22Rv1 (cell line): Measurements from ENCODE around the gene NPIPA8.
"Not testable (repeated sequence)": the region's sequence is repeated elsewhere in the genome, so short reads cannot be mapped to it uniquely, and the experiment has no call there.

Experiments
- H3K27ac ChIP-seq: fragments of 450-650 bp; 2 replicates; pipeline ENCODE4 v1.5.1; 2017

The NPIPA8 gene

DNA sequence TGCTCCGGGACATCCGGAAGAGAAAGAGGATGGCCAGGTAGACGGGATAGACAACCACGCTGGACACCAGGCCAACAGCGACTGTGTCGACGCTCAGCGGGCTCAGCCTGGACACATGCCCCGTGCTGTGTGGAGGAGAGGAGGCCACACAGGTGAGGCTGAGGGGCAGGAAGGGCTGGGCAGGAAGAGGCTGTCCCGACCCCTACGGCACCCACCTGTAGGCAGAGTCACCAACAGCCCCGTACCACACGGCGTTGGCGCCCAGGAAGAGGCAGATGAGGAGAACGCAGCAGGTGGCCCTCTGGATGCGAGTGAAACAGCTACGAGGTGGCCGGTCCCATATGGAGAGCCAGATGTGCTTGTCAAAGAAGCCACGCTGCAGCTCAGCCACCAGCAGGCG lies at the start of gene NPIPA8:
Gene NPIPA8 (minus strand): TSS at position 101 of the 400 bp plus-strand sequence. CDS start 4,074 bp downstream, outside the sequence.
- not testable (repeated sequence) for H3K27ac ChIP-seq

DNA sequence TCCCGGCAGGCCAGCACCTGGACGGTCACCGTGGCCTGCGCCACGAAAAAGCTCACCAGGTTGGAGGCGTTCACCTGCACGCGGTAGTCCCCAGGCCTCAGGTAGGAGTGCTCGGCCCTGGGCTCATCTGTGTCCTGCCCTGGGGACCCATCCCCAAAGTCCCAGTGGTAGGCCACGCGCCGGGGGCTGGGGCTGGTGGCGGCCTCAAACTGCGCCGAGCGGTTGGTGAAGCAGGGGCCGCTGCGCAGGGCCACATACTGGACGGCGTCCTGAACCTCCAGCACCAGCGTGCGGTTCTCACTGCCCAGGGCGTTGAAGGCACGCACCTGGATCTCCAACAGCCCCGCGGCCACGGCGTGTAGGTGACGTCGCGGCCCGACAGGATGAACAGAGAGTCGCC lies 48.7 kb upstream of the NPIPA8 start:
- H3K27ac ChIP-seq = not testable (repeated sequence)

DNA sequence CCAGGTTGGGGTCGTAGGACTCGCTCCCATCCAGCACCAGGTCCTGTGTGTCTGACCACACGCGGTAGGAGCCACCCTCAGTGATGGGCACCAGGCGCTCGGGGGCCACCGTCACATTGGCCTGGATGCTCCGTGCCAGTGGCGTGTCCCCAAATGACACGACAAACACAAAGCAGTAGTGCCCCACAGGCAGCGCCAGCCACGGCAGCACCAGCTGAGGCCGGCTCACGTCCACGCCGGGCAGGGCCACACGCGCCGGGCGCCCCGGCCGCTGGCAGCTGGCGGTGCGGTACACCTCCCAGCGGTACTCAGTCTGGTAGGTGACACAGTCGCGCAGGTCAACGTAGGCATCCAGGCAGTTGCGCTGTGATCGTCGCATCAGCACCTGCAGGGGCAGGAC lies 48.3 kb upstream of the NPIPA8 start:
- H3K27ac ChIP-seq = not testable (repeated sequence)

DNA sequence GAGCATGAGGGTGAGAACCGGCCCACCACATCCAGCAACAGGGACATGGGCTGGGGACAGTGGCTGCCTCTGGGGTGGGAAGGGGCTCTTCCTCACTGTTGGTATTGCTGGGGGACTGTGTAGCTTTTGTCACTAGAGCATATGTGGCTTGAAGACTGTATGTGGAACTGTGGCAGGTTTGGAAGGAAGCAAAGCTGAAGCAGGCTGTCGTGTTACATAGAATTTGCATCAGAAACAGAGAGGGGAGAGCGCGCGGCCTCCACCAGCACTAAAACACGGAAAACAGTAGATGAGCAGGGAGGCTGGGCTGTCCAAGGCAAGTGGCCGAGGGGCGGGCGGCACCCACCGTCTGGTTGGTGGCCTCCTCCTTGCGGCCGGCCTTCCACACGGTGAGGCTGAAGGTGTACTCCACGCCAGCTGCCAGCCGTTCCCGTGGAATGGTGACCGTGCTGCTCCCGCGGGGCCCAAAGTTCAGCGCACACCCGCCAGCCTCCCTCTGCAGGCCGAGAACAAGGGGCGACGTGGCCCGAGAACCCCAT lies 47.6 kb upstream of the NPIPA8 start:
- H3K27ac ChIP-seq = not testable (repeated sequence)

DNA sequence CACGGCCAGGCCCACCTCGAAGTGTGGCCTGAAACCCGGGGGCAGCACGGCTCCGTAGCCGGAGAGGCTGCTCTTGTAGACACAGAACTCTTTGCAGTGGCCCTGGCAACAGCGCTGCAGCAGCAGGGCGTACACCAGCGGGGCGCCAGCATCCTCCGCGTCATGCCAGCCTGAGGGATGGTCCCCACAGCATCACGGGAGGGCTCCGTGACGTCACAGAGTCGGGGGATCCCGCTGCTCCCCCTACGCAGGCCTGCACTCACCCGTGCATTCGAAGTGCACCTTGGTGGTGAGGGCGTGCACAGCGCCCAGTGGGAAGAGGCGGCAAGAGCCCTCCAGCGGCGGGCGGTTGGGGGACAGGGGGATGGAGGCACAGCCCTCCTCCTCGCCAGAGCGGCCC lies 46.2 kb upstream of the NPIPA8 start:
- H3K27ac ChIP-seq = not testable (repeated sequence)

DNA sequence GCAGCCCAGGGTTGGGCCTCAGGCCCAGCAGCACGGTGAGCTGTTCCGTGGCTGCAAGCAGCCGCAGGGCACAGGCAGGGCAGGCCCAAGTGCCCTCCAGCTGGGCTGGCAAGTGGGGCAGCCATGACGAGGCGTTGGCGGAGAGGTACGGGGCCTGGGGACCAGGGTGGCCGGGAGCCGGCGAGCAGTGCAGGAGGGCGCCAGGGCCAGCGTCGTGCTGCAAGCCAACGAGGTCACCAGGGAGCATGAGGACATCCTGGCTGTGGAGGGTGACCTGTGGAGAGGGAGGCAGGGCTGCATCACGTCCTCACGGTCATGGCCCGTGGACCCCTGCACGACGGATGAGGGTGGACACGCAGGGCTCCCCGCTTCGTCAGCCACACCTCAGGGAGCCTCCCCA lies 11.2 kb upstream of the NPIPA8 start:
- H3K27ac ChIP-seq = not testable (repeated sequence)

DNA sequence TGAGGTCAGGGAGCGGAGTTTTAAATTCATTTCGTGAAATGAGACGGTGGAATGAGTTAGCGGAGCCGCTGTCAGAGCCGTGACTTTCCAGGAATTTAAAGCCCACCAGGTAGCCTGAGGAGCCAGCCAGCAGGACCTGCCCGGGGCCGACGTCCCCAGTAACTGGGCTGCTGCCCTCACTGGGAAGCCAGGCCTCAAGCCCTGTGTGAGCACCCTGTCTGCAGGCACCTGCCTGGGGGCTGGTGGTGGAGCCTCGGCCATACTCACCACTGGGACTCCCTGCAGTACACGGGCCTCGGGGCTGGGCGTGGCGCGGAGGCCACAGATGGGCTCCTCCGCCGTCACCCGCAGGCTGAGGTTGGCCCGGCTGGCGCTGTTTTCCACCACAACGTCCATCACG lies 10.5 kb upstream of the NPIPA8 start:
- H3K27ac ChIP-seq = not testable (repeated sequence)

DNA sequence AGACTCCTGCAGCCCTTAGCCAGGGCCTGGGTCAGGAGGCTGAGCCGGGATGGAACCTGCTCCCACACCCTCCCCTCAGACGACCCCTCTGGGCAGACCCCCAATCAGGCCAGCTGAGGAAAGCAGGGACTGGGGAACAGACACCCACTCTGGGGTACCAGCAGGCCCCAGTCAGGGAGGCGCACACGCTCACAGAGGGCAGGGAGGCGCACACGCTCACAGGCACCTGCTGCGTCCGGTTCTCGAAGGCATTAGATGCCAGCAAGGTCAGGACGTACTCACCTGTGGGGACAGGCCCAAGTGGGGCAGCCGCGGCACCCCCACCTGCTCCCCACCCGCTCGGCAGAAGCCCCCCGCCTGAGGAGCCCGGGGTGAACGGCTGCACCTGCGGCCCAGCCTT lies 8.1 kb upstream of the NPIPA8 start:
- not testable (repeated sequence) for H3K27ac ChIP-seq

DNA sequence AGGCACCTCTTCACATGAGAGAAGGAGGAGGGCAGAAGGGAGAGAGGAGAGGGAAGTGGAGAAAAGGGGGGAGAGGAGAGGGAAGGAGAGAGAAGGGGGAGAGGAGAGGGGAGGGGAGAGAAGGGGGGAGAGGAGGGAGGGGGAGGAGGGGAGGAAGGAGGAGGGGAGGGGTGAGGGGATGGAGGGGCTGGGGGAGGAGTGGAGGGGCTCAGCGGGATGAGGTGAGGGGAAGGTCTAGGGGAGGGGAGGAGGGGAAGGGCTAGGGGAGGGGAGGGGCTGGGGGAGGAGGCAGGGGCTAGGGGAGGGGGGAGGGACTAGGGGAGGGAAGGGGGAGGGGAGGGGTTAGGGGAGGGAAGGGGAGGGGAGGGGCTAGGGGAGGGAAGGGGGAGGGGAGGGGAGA lies 5.5 kb upstream of the NPIPA8 start:
- H3K27ac ChIP-seq = not testable (repeated sequence)

DNA sequence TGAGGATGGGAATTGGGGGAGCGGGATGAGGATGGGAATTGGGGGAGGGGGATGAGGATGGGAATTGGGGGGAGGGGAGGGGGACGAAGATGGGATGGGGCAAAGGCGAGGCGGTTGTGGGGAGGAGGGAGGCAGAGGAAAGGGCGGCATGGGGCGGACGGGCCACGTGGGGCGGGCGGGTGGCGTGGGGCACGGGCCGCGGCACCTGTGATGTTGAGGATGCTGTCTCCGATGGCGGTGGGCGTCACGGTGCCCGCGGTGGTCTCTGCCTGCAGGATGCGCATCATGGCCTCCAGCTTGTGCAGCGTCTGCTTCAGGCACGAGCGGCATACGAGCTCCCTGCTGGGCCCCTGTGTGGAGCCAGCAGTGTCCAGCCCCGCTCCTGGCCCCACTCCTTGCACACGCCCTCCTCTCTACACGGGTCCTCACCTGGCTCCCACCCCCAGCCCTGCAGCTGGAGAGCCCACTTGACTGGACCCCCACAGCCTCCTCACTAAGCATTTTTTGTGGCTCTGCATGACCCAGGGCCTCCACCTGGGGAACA lies 5.0 kb upstream of the NPIPA8 start:
- H3K27ac ChIP-seq = not testable (repeated sequence)

DNA sequence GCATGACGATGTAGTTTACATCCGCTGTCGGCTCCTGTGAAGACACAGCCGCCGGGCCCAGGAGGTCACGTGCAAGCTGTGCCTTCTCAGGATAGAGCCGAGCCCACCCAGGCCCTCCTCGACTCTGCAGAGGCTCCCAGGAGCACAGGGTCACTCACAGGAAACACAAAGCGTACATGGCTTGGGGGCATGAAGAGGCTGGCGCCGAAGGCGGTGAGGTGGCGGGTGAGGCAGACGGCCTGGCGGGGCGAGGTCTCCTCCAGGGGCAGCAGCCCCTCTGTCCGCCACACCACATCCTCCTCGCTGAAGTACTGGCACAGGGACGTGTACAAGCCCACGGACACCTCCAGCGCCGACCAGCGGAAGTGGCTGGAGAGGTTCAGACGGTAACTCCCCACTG lies 2.7 kb upstream of the NPIPA8 start:
- not testable (repeated sequence) for H3K27ac ChIP-seq

DNA sequence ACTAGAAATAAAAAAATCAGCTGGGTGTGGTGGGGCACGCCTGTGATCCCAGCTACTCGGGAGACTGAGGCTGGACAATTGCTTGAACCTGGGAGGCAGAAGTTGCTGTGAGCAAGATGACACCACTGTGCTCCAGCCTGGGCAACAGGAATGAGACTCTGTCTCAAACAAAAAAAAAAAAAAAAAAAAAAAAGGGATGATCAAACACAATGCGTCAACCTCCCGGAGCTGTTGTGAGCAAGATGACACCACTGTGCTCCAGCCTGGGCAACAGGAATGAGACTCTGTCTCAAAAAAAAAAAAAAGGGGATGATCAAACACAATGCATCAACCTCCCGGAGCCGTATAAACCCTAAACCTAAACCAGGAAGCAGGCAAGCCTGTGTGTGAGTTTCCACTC lies 24.7 kb downstream of the NPIPA8 start:
- not testable (repeated sequence) for H3K27ac ChIP-seq

DNA sequence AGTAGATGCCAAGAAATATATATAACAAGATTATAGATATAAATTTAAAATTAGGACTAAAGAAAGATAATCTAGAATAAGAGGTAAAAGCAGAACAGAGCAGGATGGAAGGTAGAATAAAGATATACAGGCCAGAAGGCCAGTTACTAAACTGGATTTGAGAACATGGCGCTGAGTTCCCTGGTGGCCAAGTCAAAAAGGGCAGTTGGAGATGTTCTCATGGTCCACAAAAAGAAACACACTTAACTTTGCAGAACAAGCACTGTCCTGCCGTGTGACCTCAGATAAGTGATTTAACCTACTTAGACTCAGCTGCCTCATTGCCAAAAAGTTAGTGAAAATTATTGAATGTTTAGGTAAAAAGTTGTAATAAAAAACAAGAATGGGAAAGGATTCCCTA lies 27.4 kb downstream of the NPIPA8 start:
- not testable (repeated sequence) for H3K27ac ChIP-seq

DNA sequence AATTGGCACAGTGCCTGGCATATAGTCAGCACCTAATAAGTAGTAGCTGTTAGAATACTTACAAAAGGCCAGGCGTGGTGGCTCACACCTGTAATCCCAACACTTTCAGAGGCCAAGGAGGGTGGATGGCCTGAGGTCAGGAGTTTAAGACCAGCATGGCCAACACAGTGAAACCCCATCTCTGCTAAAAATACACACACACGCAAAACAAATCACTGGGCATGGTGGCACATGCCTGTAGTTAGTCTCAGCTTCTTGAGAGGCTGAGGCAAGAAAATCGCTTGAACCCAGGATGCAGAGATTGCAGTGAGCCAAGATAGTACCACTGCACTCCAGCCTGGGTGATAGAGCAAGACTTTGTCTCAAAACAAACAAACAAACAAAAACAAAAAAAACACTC lies 29.3 kb downstream of the NPIPA8 start:
- H3K27ac ChIP-seq = not testable (repeated sequence)

DNA sequence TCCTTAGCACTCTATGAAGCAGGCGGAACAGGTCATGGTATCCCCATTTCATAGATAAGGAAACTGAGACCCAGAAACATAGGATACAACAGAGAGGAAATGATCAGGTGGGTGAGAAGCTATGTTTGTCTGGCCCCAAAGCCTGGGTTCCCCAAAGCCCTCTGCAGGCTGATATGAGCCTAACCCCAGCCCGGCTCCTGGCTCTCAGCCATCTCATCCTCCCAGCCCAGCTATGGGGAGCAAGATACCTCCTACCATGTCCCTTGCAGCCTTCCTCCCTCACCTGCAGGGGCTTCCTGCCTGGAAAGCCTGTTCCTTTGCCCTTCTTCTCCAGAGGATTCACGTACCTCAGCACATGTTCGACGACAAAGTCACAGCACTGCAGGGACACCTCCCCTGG lies 30.5 kb downstream of the NPIPA8 start:
- not testable (repeated sequence) for H3K27ac ChIP-seq

DNA sequence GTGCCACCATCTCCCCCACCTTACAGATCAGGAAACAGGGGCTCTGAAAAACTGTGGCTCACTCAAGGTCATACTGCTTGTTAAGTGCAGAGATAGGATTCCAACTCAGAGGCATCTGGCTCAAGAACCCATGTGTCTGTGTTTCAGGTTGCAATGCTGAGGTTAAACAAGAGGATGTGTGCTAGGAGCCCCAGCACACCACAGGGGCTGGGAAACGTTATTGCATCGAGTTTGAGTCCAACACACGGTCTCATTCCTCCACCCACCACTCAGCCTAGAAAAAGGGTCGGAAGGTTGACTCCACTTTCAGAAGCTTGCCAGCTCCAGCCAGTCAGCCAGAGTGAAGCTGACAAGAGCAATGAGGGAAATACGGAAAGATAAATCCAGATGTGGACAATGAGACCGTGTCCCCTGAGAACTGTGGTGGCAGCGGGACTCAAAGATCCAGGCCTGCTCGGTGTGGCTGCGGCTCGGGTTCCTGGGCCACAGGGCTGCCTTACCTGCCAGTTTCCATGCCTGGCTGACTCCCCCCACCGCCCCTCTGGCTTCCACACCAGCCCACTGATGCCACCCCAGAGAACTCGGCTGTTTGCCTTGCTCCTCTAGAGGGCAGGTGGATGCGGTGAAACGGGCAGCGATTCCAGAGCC lies 33.4 kb downstream of the NPIPA8 start:
- not testable (repeated sequence) for H3K27ac ChIP-seq

DNA sequence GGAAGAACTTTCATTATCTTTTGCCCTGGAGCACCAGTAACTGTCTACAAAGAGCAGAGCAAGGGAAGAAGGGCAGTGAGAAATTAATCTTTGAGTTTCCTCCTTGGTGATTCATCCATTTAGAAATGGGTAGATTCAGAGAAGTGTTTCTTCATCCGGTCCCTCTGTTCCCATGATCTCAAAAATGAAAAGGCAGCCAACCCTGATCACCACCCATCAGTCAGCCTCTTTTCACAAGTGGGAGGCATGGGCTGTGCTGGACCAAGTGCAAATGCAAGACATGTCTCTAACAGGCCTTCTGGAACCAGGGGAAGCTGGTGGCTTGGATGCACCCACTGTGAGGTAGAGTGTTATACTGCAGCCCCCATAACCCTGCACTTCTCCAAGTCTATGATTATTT lies 38.8 kb downstream of the NPIPA8 start:
- not testable (repeated sequence) for H3K27ac ChIP-seq

DNA sequence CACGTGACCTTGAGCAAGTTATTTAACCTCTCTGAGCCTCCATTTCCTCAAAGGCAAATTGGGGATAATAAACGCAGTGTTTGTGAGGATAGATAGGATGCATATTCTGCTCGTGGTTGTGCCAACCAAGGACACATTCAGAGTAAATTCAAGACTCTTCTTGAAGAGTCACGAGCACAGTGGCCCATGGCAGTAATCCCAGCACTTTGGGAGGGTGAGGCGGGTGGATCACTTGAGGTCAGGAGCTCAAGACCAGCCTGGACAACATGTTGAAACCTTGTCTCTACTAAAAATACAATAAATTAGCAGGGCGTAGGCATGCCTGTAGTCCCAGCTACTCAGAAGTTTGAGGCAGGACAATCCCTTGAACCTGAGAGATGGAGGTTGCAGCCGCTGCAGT lies 39.6 kb downstream of the NPIPA8 start:
- not testable (repeated sequence) for H3K27ac ChIP-seq

DNA sequence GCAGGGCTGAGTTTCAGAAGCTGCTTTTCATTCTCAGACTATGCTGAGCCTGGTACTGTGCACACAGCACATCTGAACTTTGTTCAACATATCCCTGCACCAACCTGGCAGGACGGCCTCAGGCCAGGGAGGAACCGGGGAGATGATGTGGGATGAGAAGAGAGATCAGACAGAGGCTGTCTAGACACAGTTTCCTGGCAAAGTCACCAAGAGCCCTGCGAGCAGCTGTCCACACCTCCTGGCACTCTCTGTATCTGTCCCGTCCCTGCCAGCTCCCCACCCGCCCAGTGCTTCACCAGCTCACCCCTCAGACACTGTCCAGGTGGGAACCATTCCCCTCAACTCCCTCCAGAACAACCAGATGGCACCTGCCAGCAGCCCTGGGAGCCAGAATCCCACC lies 42.2 kb downstream of the NPIPA8 start:
- not testable (repeated sequence) for H3K27ac ChIP-seq

DNA sequence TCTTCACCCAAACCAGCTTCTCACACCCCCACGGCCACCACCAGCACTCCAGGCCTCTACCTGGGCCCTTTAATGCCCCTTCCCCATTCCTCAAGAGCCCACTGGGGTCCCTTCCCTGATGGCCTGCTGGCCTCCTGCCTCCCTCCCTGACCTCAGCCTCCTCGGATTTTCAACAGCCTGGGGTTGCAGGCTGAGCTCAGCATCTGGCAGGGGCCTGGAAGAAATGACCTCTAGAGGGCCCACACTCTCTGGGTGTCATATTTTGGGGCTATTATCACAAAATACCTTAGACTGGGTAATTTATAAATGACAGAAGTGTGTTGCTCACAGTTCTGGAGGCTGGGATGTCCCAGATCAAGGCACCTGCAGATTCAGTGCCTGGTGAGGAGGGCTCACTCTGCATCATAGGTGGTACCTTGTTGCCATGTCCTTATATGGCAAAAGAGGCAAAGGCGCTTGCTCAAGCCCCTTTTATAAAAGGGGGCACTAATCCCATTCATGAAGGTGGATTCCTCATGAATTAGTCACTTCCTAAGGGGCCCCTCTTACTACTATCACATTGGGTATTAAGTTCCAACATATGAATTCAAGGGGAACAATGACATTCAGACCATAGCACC lies 43.1 kb downstream of the NPIPA8 start:
- not testable (repeated sequence) for H3K27ac ChIP-seq

DNA sequence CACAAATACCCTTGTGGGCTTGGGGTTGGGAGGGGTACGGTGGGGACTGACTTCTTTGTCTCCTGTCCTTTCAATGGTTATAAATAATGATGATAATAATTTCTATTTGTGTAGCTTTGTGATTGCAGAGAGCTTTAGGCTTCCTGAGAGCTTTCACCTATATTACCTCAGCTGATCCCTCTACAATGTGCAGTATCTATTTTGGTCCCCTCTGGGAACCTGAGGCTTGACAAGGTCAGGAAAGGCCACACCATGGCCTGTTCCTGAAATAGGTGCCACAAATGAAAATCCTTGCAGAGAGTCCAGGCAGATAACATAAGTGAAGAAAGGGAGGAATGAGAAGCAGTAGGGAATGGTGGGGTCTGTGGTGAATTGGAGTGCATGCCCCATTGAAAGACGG lies 45.6 kb downstream of the NPIPA8 start:
- H3K27ac ChIP-seq = not testable (repeated sequence)

DNA sequence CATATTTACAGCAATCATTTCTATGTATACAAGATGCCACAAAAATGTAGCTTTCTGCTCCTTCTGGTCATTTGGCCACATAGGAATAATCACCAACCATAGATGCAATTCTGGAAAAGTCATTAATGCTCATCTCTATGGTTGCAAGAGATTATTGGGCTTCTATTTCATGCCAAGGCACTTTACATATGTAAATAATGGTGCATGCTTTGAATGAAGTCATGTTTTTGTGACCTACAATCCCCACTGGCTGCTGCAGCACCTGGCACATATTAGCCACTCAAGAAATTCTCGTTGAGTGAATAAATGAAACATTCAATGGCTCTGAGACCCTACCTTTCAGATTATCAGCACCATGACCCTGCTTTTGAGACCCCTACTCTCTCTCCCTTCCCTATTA lies 50.2 kb downstream of the NPIPA8 start:
- H3K27ac ChIP-seq = not testable (repeated sequence)

DNA sequence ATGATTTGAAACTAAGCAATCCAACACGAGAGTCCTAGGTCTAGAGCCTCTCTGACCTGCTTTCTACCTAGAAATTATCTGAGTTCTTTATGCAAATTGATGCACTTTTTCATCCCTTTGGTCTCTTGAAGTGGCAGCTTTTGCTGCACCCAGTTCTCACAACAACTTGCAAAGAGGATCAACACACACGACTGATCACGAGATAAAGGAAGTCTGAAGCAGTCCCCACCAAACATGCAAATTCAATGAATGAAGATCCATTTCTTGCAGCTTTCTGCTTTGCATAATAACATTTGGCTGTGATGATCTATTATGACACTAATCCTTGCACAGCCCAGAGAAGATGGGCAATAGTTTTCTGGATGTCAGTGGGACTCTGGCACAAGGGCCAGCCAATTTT lies 56.2 kb downstream of the NPIPA8 start:
- not testable (repeated sequence) for H3K27ac ChIP-seq

DNA sequence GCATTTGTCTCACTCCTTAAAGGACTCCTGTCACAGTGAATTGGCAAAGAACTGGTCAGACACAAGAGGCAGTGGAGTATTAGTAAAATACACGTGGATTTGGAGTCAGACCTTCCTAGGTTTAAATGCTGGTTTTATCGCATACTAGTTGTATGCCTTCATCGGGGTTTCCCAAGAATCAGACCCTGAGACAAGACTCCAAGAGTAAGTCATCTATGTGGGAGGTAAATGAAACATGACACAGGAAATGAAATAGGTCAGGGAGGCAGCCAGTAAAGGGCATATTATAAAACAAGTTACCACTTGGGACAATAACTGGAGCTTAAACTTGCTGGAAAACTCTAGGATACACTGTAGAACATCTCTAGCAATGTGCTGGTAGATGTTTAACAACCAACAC lies 59.8 kb downstream of the NPIPA8 start:
- H3K27ac ChIP-seq = not testable (repeated sequence)
